Lower leg skin (tissue), 4 donors: ENCODE measurements around the gene ANGPT4. TPM values are rescaled to one million over a fixed set of nuclear protein-coding genes. Genes with fewer than 3 reads are reported as not detected.

Experiments
- DNase-seq, 2 donors: peaks; one replicate each; pipeline ENCODE4 v3.0.0-alpha.2; 2019; ENCODE audit warnings: low spot score in 2 of 2
- H3K4me3 ChIP-seq: fragments of 200-600 bp; sonication (generic); 2 replicates; pipeline ENCODE4 v1.5.1; 2017; ENCODE audit warnings: mild to moderate bottlenecking, low read depth; ENCODE audit not compliant: poor library complexity, severe bottlenecking
- CTCF ChIP-seq, 3 donors: fragments of 450-650 bp; IDR thresholded peaks; one replicate each; pipeline ENCODE4 v1.5.1; 2016; ENCODE audit warnings: antibody characterized with exemption in 3 of 3, mild to moderate bottlenecking in 3 of 3, moderate library complexity in 2 of 3
- POLR2A ChIP-seq, 2 donors: fragments of 450-650 bp; IDR thresholded peaks; one replicate each; pipeline ENCODE4 v1.6.1; 2016 to 2017; ENCODE audit warnings: antibody characterized with exemption in 2 of 2, mild to moderate bottlenecking in 1 of 2, moderate library complexity in 1 of 2
- WGBS, 2 donors: methylation state at CpG; one replicate each; pipeline ENCODE4 v1.1.5; 2018; 5-methylcytosine and 5-hydroxymethylcytosine counted together
- intact Hi-C: fragments of 100-400 bp; cut with DNase I; formaldehyde crosslinking; loops from one replicate; pipeline ENCODE4 v1.15.0; 2023; ENCODE audit warnings: low total_unique reads
- total RNA-seq, 4 donors: library from RNA; depleted of rRNA; stranded (reverse); fragments of >200 nt; gene quantifications; one replicate each; pipeline ENCODE4 v1.1.0, GENCODE V29; 2016

Gene ANGPT4
- total RNA-seq, 4 donors from 2014 or later, result 0.80 to 4.2 (median 1.7) TPM

DNA sequence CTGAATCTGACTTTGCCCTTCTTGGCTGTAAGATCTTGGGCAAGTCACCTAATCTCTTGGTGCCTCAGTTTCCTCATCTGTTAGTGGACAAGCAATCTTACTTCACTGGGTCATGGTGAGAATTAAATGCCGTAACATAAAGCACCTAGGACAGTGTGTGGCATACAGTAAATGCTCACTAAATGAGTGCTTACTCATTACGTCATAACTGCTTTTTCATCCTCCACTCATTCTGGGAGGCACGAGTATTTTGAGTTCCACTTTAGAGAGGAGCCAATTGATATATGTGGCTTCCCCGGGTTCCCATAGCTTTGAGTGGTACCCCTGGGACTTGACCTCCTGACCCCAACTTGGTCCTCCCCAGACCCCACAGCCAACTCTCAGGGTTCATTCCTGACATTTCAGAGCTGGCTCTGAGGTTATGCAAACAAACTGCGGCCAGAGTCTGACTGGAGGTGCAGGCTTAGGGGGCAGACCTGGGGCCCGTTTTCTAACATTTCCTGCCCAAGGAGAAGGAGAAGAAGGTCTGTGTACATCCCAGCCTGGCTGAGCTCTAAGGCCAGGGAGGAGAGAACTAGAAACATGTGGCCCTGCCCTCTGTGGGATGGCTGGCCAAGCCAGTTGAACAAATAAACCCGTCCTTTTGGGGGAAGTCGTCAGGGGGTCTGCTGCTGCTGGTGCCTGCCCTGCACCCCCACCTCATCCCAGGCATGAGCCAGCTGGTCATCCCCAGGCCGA is 5.8 kb downstream of the ANGPT4 start:
- no peak for TF ChIP-seq CTCF (IDR thresholded peaks at IDR 0.05)
- TF ChIP-seq POLR2A (IDR thresholded peaks at IDR 0.05), result no peak
- DNase-seq, result peak in 1 of 2 donors; percentile 68
- 58 to 61% methylated on average over 6 to 9 of the region's 9 CpGs for WGBS, 2 donors
- no peak overlapping the region for H3K4me3 ChIP-seq
- intact Hi-C loops, result no loop called here

GRCh38 chr20:909641-910040 is 6.5 kb downstream of the ANGPT4 start:
- H3K4me3 ChIP-seq, result no peak overlapping the region
- peak in 1 of 2 donors; percentile 62 for DNase-seq
- whole genome bisulfite sequencing, 2 donors, result 51 to 82% methylated on average over 3 of the region's 3 CpGs
- TF ChIP-seq CTCF (IDR thresholded peaks at IDR 0.05) (no peak), POLR2A (IDR thresholded peaks at IDR 0.05) (no peak)
- intact Hi-C loops, result no loop called here

DNA sequence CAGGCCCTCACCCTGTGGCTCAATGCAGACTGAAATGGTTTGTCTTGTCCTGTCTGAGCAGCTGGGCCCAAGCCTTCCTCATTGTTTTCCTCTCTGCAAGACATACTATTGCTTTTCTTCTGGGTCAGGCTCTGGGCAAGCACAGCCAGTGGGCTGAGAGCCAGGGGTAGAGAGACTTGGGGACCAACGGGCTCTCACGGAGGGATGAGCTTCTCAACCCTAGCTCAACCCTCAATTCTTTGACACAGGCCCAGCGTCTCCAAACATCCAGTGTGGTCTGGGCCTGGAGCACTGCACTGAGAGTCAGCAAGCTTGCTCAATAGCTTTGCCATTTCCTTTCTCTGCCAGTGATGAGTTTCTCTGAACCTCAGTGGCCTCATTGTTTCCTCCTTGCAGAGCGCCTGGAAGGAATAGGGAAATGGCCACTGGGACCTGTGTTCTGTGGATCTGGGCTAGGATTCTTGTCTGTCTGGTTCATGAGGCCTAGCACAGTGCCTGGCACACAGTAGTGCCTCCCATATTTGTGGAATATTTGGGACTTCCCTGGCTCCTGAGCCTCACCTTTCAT is 9.3 kb downstream of the ANGPT4 start:
- no peak overlapping the region for H3K4me3 ChIP-seq
- no peak for TF ChIP-seq CTCF (IDR thresholded peaks at IDR 0.05)
- no peak for TF ChIP-seq POLR2A (IDR thresholded peaks at IDR 0.05)
- intact Hi-C loops, result no loop called here
- peak in 1 of 2 donors; percentile 42 for DNase-seq
- WGBS, 2 donors, result 83% methylated on average over 4 of the region's 4 CpGs

- DNase-seq, result no peak
- WGBS, 2 donors, result 73 to 80% methylated on average over 6 of the region's 6 CpGs
- intact Hi-C loops, result no loop called here
- TF ChIP-seq POLR2A (IDR thresholded peaks at IDR 0.05), result no peak
- no peak for TF ChIP-seq CTCF (IDR thresholded peaks at IDR 0.05)
- no peak overlapping the region for H3K4me3 ChIP-seq
These were observed 10.1 kb downstream of the ANGPT4 start for GRCh38 chr20:906001-906520.

DNA sequence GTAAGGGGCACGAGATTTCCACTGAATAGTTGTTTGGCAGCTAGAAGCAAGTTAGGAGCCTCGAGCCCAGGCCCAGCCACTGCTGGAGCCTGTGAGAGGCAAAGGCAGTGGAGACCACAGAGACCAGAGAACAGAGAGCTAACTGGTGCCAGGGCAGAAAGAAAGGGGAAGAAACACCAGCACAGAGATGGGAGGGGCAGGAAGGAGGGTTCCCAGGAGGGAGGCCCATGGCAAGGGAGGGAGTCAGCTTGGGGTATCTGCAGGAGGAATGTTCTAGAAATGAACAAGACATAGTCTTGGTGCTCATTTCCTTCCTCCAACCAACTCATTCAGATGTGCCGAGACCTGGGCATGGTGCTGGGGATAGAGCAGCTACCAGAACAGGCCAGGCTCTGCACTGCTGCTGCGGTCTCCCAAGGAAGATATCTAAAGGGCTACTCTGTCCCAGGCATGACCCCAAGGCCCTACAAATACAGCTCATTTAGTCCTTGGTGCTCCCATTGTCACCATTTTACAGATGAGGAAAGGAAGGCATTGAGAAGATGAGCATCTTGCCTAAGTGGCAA is 10.7 kb downstream of the ANGPT4 start:
- intact Hi-C loops, result no loop called here
- DNase-seq, result peak in 1 of 2 donors; percentile 77
- TF ChIP-seq CTCF (IDR thresholded peaks at IDR 0.05) (no peak), POLR2A (IDR thresholded peaks at IDR 0.05) (no peak)
- 55 to 59% methylated on average over 4 of the region's 4 CpGs for WGBS, 2 donors
- H3K4me3 ChIP-seq, result no peak overlapping the region
